GM12874 (cell line): ENCODE data around the gene ZFP82.

Experiments used
- CTCF ChIP-seq: IDR thresholded peaks from 2 replicates; pipeline ENCODE4 v1.5.1; 2011; ENCODE audit warnings: low read depth, mild to moderate bottlenecking, control low read depth, low read length, moderate library complexity; ENCODE audit not compliant: insufficient read depth

Gene ZFP82

GRCh38 chr19:36398571-36398970, 19.9 kb downstream of the ZFP82 start:
- TF ChIP-seq CTCF = no peak

- no peak for TF ChIP-seq CTCF
Observed at GRCh38 chr19:36392916-36393673, 25.3 kb downstream of the ZFP82 start.

- no peak for TF ChIP-seq CTCF
Observed at GRCh38 chr19:36379510-36379819, 39.0 kb downstream of the ZFP82 start.

- 0 out of 2 replicates have a peak, but pooled peaks have one; percentile 1 for TF ChIP-seq CTCF
Observed at GRCh38 chr19:36378625-36379509, 39.6 kb downstream of the ZFP82 start, which contains the start of gene ZFP14. Gene ZFP14 (minus strand): TSS chr19:36379201. CDS start chr19:36367892, 11,309 bp downstream.

GRCh38 chr19:36377541-36378178, 40.8 kb downstream of the ZFP82 start:
- no peak for TF ChIP-seq CTCF

- no peak for TF ChIP-seq CTCF
Observed at GRCh38 chr19:36373638-36374156, 44.7 kb downstream of the ZFP82 start.

GRCh38 chr19:36371886-36372285, 46.6 kb downstream of the ZFP82 start:
- TF ChIP-seq CTCF = no peak
